A549 (cell line): Measurements from ENCODE around the gene ATF6B. TPM values are rescaled to one million over a fixed set of nuclear protein-coding genes. Genes with fewer than 3 reads are reported as not detected.

Experiments
- ATAC-seq, 2 experiments: fragments of 200-7000 bp in 1 of 2; fragments of >200 bp in 1 of 2; cut with Nextera tagmentation in 1 of 2; cut with Tn5 transposase in 1 of 2; 3 replicates each; pipeline versions ENCODE4 v1.8.0 to v1.9.1; 2018 to 2020; ENCODE audit warnings: mild to moderate bottlenecking in 1 of 2, moderate library complexity in 1 of 2
- CTCF ChIA-PET: fragments of 300-600 bp; sonication (Branson Sonifier 250); formaldehyde crosslinking; extraction: SDS; loops from one replicate; lab custom pipeline; 2021; ENCODE audit warnings: antibody characterized with exemption, inconsistent platforms; lab: Yijun Ruan, JAX
- POLR2A ChIA-PET: fragments of 350-600 bp; formaldehyde crosslinking; extraction: SDS; loops from one replicate; lab custom pipeline; 2021; ENCODE audit warnings: antibody characterized with exemption, inconsistent platforms; lab: Yijun Ruan, JAX
- DNase-seq, 2 experiments: peaks; one replicate each; pipeline versions ENCODE4 v3.0.0 to v3.0.0-alpha.2; 2011 to 2016; ENCODE audit warnings: low read depth in 1 of 2, low spot score in 1 of 2
- FAIRE-seq: peaks from 2 replicates; lab custom pipeline; 2011; peaks lifted over from hg19 to GRCh38; lab: Jason Lieb, UNC
- H3K27ac ChIP-seq, 2 experiments: fragments of >200 bp; sonication (Bioruptor Twin); formaldehyde crosslinking; 3 replicates each; pipeline ENCODE4 v1.5.1; 2016 to 2017
- H3K4me1 ChIP-seq: fragments of >200 bp; sonication (Bioruptor Twin); formaldehyde crosslinking; 3 replicates; pipeline ENCODE4 v1.6.1; 2016
- H3K4me2 ChIP-seq: fragments of >200 bp; sonication (Bioruptor Twin); formaldehyde crosslinking; 3 replicates; pipeline ENCODE4 v1.6.1; 2016
- H3K4me3 ChIP-seq: fragments of >200 bp; sonication (Bioruptor Twin); formaldehyde crosslinking; 3 replicates; pipeline ENCODE4 v1.5.1; 2016
- H3K9me3 ChIP-seq: fragments of >200 bp; sonication (Bioruptor Twin); formaldehyde crosslinking; 3 replicates; pipeline ENCODE4 v1.6.1; 2016
- CBX8 ChIP-seq: fragments of 200-600 bp; sonication (generic); IDR thresholded peaks from 2 replicates; pipeline ENCODE4 v1.6.1; 2016
- CHD2 ChIP-seq: fragments of 150-350 bp; IDR thresholded peaks from 2 replicates; pipeline ENCODE4 v1.6.1; 2014; ENCODE audit warnings: low read length; ENCODE audit not compliant: partially characterized antibody
- EHF ChIP-seq: fragments of 250-450 bp; sonication (Bioruptor Pico); IDR thresholded peaks from 2 replicates; pipeline ENCODE4 v1.5.0; 2020; ENCODE audit warnings: mild to moderate bottlenecking
- EHMT2 ChIP-seq: fragments of 200-600 bp; sonication (generic); IDR thresholded peaks from 2 replicates; pipeline ENCODE4 v1.6.1; 2016; ENCODE audit warnings: antibody characterized with exemption, low read depth, mild to moderate bottlenecking, moderate library complexity
- FOSB ChIP-seq: fragments of 250-450 bp; sonication (Bioruptor Pico); IDR thresholded peaks from 2 replicates; pipeline ENCODE4 v1.5.0; 2020; ENCODE audit warnings: mild to moderate bottlenecking, moderate library complexity
- FOXS1 ChIP-seq: fragments of 250-450 bp; sonication (Bioruptor Pico); IDR thresholded peaks from 2 replicates; pipeline ENCODE4 v1.5.0; 2020; ENCODE audit warnings: mild to moderate bottlenecking, moderate library complexity
- HDAC2 ChIP-seq: fragments of 200-600 bp; sonication (generic); IDR thresholded peaks from 2 replicates; pipeline ENCODE4 v1.6.1; 2016
- HEYL ChIP-seq: fragments of 250-450 bp; sonication (Bioruptor Pico); IDR thresholded peaks from 2 replicates; pipeline ENCODE4 v1.8.0; 2021; ENCODE audit warnings: mild to moderate bottlenecking, moderate library complexity
- HOXB5 ChIP-seq: fragments of 250-450 bp; sonication (Bioruptor Pico); IDR thresholded peaks from 2 replicates; pipeline ENCODE4 v1.5.0; 2020; ENCODE audit warnings: mild to moderate bottlenecking, moderate library complexity
- JUNB ChIP-seq: fragments of >200 bp; sonication (Bioruptor Twin); formaldehyde crosslinking; IDR thresholded peaks from 2 replicates; pipeline ENCODE4 v1.6.1; 2016
- KDM1A ChIP-seq: fragments of 200-600 bp; sonication (generic); IDR thresholded peaks from 2 replicates; pipeline ENCODE4 v1.6.1; 2016; ENCODE audit warnings: low read depth, mild to moderate bottlenecking
- KDM5A ChIP-seq: fragments of 200-600 bp; sonication (generic); IDR thresholded peaks from 2 replicates; pipeline ENCODE4 v1.6.1; 2016; ENCODE audit warnings: antibody characterized with exemption, mild to moderate bottlenecking
- MAFK ChIP-seq: fragments of 450-650 bp; IDR thresholded peaks from 2 replicates; pipeline ENCODE4 v1.6.1; 2014; ENCODE audit not compliant: partially characterized antibody
- MAZ ChIP-seq: fragments of 150-350 bp; IDR thresholded peaks from 2 replicates; pipeline ENCODE4 v1.6.1; 2014; ENCODE audit warnings: antibody characterized with exemption, low read depth, low read length, borderline replicate concordance
- MYC ChIP-seq: IDR thresholded peaks from 2 replicates; pipeline ENCODE4 v1.6.1; 2012; ENCODE audit warnings: mild to moderate bottlenecking, inconsistent platforms, low read length, improper control_type of control experiment, borderline replicate concordance
- NFE2L2 ChIP-seq: fragments of 150-350 bp; conservative IDR thresholded peaks from 2 replicates; pipeline ENCODE4 v1.6.1; 2014; ENCODE audit warnings: low read length
- NPAS2 ChIP-seq: fragments of 250-450 bp; sonication (Bioruptor Pico); IDR thresholded peaks from 2 replicates; pipeline ENCODE4 v1.8.0; 2022; ENCODE audit warnings: mild to moderate bottlenecking, moderate library complexity, borderline replicate concordance
- PHF8 ChIP-seq: fragments of 200-600 bp; sonication (generic); IDR thresholded peaks from 2 replicates; pipeline ENCODE4 v1.6.1; 2016; ENCODE audit warnings: low read depth, mild to moderate bottlenecking, antibody characterized with exemption, moderate library complexity, borderline replicate concordance
- POLR2AphosphoS2 ChIP-seq: conservative IDR thresholded peaks from 2 replicates; pipeline ENCODE4 v1.6.1; 2012; ENCODE audit warnings: low read length, improper control_type of control experiment, inconsistent platforms
- RAD21 ChIP-seq, 2 experiments: fragments of >200 bp in 1 of 2; sonication (Bioruptor Twin) in 1 of 2; formaldehyde crosslinking in 1 of 2; IDR thresholded peaks in 1 of 2; conservative IDR thresholded peaks in 1 of 2; 2 replicates in 1 of 2; 3 replicates in 1 of 2; pipeline ENCODE4 v1.6.1; 2012 to 2018; ENCODE audit warnings: inconsistent platforms in 1 of 2
- RCOR1 ChIP-seq: fragments of 150-350 bp; IDR thresholded peaks from 2 replicates; pipeline ENCODE4 v1.6.1; 2014; ENCODE audit warnings: antibody characterized with exemption, low read length, low read depth
- RFX5 ChIP-seq: fragments of 450-650 bp; IDR thresholded peaks from 2 replicates; pipeline ENCODE4 v1.7.1; 2014; ENCODE audit warnings: antibody characterized with exemption, mild to moderate bottlenecking, moderate library complexity
- RNF2 ChIP-seq: fragments of 200-600 bp; sonication (generic); IDR thresholded peaks from 2 replicates; pipeline ENCODE4 v1.6.1; 2016; ENCODE audit warnings: low read depth, mild to moderate bottlenecking, antibody characterized with exemption, moderate library complexity, borderline replicate concordance
- SREBF2 ChIP-seq: fragments of 450-650 bp; IDR thresholded peaks from 2 replicates; pipeline ENCODE4 v1.6.1; 2014; ENCODE audit warnings: mild to moderate bottlenecking, moderate library complexity
- TFCP2L1 ChIP-seq: fragments of 250-450 bp; sonication (Bioruptor Pico); IDR thresholded peaks from 2 replicates; pipeline ENCODE4 v1.5.0; 2021; ENCODE audit warnings: mild to moderate bottlenecking
- USF2 ChIP-seq: fragments of 450-650 bp; IDR thresholded peaks from 2 replicates; pipeline ENCODE4 v1.6.1; 2014; ENCODE audit warnings: antibody characterized with exemption
- ZC3H11A ChIP-seq: fragments of 450-650 bp; IDR thresholded peaks from 2 replicates; pipeline ENCODE4 v1.6.1; 2014; ENCODE audit warnings: antibody characterized with exemption, mild to moderate bottlenecking
- WGBS: methylation state at CpG from one replicate; pipeline ENCODE4 v1.1.6; 2017; ENCODE audit errors: missing lambda C conversion rate; 5-methylcytosine and 5-hydroxymethylcytosine counted together
- polyA plus RNA-seq, 4 experiments: library from polyadenylated mRNA; depleted of rRNA in 3 of 4; stranded (reverse); fragments of >200 nt; fragmentation: RNase III in 1 of 4; extraction: RNeasy Plus Mini Kit Qiagen cat#74134 plus additional on column Dnase treatment in 1 of 4; gene quantifications; 2 replicates in 3 of 4; 3 replicates in 1 of 4; pipeline ENCODE4 v1.2.3, GENCODE V29; 2011 to 2017
- TF ChIP-seq, protein P1 (sequence below): IDR thresholded peaks from 2 replicates; pipeline ENCODE4 v1.6.1; 2012
- TF ChIP-seq, protein P2 (sequence below): fragments of 150-350 bp; IDR thresholded peaks from 2 replicates; pipeline ENCODE4 v1.6.1; 2014; ENCODE audit warnings: low read depth, mild to moderate bottlenecking, low read length
- TF ChIP-seq, protein P3 (sequence below): IDR thresholded peaks from 2 replicates; pipeline ENCODE4 v1.6.1; 2012

The ATF6B gene
- polyA plus RNA-seq, 2 of the 4 experiments (the other 2 are of a cell fraction), result 19.3 to 29.0 TPM

DNA sequence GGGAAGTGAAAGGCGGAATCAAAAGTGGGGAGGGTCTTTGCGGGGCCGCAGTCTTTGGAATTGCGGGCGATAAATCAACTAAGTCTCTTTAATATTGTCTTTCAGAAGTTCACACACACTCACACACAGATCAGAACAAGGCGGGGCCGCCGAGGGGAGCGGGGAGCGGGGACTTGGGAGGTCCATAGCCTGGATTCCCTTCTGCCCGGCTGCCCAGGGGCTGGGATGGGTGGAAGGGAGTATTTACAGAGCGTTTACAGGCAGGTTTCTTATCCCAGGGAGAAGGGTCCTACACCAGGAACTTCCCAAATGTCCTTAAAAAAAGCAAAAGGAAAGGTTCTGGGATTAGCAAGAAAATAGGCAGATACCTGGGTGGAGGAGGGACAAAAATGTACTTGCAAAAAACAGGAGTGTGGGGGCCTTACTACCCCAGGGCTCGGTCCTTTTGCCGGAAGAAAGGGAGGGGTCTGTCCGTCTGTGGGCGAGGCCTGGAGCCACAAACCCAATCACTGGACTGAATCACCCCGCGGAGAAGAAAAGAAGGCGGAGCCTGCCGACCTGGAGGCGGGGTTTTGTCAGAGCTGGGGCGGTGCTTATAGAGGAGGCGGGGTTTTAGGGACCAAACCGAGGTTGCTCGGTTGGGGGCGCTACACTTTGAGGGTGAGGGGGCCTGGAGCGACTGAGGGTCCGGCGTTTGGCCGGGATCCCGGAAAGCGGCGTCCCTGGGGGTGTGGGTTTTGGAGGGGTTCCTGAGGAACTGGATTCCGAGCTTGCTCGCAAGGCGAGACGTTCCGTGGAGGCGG is 20.4 kb upstream of the ATF6B start:
- peaks cover 17% of the 10 kb centered on the region; the same call in 2 of the 3 replicates for H3K4me1 ChIP-seq
- TF ChIP-seq TFCP2L1 (CRISPR knock-in tag), result no peak
- TF ChIP-seq MAZ, result no peak
- no peak for TF ChIP-seq FOSB (CRISPR knock-in tag)
- no peak for TF ChIP-seq SREBF2
- TF ChIP-seq MYC, result no peak
- no peak for TF ChIP-seq RNF2
- TF ChIP-seq NFE2L2, result no peak
- TF ChIP-seq KDM1A, result no peak
- TF ChIP-seq HOXB5 (CRISPR knock-in tag), result no peak
- no peak for TF ChIP-seq EHMT2
- TF ChIP-seq POLR2AphosphoS2, result no peak
- TF ChIP-seq MAFK, result no peak
- TF ChIP-seq RCOR1, result no peak
- TF ChIP-seq HEYL (CRISPR knock-in tag), result no peak
- no peak for TF ChIP-seq RFX5
- no peak for TF ChIP-seq HDAC2
- no peak for TF ChIP-seq PHF8
- no peak for TF ChIP-seq RAD21 (conservative IDR thresholded peaks at IDR 0.05 in 1 of 2, IDR thresholded peaks at IDR 0.05 in 1 of 2)
- TF ChIP-seq KDM5A, result no peak
- TF ChIP-seq, all 56 proteins: peak for 0
- ChIA-PET CTCF (interaction anchor here (4.2 kb wide), 1 partner anchor 30 kb away, joined by 15 read pairs; no protein-coding TSS in a partner anchor), POLR2A (no interaction called here)
- ATAC-seq, result no peak
- H3K9me3 ChIP-seq, result no peaks in the 10 kb centered on the region
- no peak overlapping the region for H3K4me2 ChIP-seq
- WGBS, result 81% methylated on average over 38 of the region's 39 CpGs
- no peak for DNase-seq
- no peak overlapping the region for H3K27ac ChIP-seq
- FAIRE-seq, result no peak
- H3K4me3 ChIP-seq, result no peak overlapping the region

DNA sequence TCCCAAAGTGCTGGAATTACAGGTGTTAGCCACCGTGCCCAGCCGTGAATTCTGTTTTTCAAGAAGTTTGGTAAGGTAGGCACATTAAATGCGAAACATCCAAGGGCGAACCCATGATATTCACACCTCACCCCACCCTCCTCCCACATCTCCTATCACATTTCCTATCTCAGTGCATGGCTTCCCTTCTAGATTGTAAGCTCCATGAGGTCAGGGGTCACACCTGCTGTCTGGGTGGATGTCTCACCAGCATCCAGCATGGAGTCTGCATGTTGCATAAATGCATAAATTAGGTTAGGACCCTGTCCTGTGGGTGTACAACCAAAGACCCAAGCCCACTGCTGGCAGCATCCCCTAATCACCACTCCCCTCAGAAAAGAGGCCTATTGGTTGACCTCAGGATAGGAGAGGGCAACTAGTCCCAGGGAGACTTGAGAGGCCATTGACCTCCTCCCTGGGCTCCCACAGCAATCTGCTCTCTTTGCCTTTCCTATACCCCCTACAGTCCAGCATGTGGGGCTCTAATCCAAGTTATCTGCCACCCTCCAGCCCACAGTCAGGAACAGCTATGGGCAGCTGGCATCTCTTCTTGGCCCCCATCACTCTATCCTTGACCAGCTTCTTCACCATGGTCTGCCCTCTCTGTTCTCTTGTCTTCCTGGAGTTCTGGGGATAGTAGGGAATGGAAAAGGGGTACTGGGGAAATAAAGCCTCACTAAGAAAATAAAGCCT is 19.5 kb upstream of the ATF6B start:
- TF ChIP-seq RCOR1, result no peak
- no peak for TF ChIP-seq MAZ
- 0 out of 5 replicates have a peak, but pooled peaks of 1 of the 2 experiments have one; percentile 16 for TF ChIP-seq RAD21 (conservative IDR thresholded peaks at IDR 0.05 in 1 of 2, IDR thresholded peaks at IDR 0.05 in 1 of 2)
- FAIRE-seq, result no peak
- H3K4me2 ChIP-seq, result no peak overlapping the region

DNA sequence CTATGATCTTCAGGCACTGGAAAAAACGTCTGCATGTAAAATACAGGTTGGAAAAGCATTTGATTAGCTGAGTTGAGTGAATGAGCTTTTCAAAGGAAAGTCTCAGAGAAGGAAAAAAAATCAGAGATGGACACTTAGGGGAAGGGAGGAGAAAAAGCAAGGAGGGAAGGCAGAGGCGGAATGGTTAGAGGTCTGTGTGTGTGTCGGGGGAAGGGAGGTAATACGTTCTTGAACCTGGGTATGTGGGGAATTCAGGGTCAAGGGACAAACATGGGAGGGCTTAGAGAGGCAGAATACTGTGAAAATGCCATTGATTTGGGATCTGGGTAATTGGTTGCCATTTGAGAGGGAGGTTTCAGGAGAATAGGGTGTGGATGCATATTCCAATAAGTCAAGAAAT is 18.6 kb upstream of the ATF6B start:
- CTCF ChIA-PET, result interaction anchor here (4.2 kb wide), 1 partner anchor 29 kb away, joined by 15 read pairs; no protein-coding TSS in a partner anchor
- DNase-seq, result no peak
- Histone ChIP-seq H3K9me3 (no peaks in the 10 kb centered on the region), H3K4me2 (peak overlapping the region; percentile 16; the same call in 1 of the 3 replicates), H3K27ac (peak overlapping the region; percentile 55 to 65; a peak in 4 of 6 replicates), H3K4me3 (no peak overlapping the region), H3K4me1 (peaks cover 8% of the 10 kb centered on the region; the same call in 2 of the 3 replicates)
- no peak for ATAC-seq
- WGBS, result 57% methylated on average over 4 of the region's 4 CpGs
- no peak for FAIRE-seq
- POLR2A ChIA-PET, result no interaction called here
- TF ChIP-seq USF2 (no peak), ZC3H11A (no peak), JUNB (no peak), FOXS1 (CRISPR knock-in tag) (no peak), EHF (no peak), CHD2 (no peak), PHF8 (no peak), CBX8 (no peak), NPAS2 (CRISPR knock-in tag) (no peak), HDAC2 (no peak), KDM5A (no peak), HOXB5 (CRISPR knock-in tag) (no peak)
- TF ChIP-seq, protein P1, sequence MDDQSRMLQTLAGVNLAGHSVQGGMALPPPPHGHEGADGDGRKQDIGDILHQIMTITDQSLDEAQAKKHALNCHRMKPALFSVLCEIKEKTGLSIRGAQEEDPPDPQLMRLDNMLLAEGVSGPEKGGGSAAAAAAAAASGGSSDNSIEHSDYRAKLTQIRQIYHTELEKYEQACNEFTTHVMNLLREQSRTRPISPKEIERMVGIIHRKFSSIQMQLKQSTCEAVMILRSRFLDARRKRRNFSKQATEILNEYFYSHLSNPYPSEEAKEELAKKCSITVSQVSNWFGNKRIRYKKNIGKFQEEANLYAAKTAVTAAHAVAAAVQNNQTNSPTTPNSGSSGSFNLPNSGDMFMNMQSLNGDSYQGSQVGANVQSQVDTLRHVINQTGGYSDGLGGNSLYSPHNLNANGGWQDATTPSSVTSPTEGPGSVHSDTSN, result no peak
- TF ChIP-seq, protein P2, sequence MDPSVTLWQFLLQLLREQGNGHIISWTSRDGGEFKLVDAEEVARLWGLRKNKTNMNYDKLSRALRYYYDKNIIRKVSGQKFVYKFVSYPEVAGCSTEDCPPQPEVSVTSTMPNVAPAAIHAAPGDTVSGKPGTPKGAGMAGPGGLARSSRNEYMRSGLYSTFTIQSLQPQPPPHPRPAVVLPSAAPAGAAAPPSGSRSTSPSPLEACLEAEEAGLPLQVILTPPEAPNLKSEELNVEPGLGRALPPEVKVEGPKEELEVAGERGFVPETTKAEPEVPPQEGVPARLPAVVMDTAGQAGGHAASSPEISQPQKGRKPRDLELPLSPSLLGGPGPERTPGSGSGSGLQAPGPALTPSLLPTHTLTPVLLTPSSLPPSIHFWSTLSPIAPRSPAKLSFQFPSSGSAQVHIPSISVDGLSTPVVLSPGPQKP, result no peak
- TF ChIP-seq, protein P3, sequence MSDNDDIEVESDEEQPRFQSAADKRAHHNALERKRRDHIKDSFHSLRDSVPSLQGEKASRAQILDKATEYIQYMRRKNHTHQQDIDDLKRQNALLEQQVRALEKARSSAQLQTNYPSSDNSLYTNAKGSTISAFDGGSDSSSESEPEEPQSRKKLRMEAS, result no peak

More for the DNA sequence above, 19.5 kb upstream of the ATF6B start:
- Histone ChIP-seq H3K9me3 (no peaks in the 10 kb centered on the region), H3K4me3 (no peak overlapping the region), H3K4me1 (peaks cover 8% of the 10 kb centered on the region; the same call in 2 of the 3 replicates), H3K27ac (no peak overlapping the region)
- ChIA-PET CTCF (interaction anchor here (4.2 kb wide), 1 partner anchor 29 kb away, joined by 15 read pairs; no protein-coding TSS in a partner anchor), POLR2A (no interaction called here)
- no peak for DNase-seq
- 90% methylated on average over 4 of the region's 4 CpGs for WGBS
- peak in 1 of 2 experiments; percentile 52; a peak in 3 of 6 replicates for ATAC-seq
